NCI-H510A (cell line): ENCODE measurements around the gene ADGRB2.

Source experiments
- DNase-seq: peaks from one replicate; lab custom pipeline; 2025; lab: John Stamatoyannopoulos, UW

The ADGRB2 gene

GRCh38 chr1:31763671-31764311 is 349 bp downstream of the ADGRB2 start:
- no peak for DNase-seq

- peak; percentile 78 for DNase-seq
Observed at GRCh38 chr1:31762726-31763670, 1.1 kb downstream of the ADGRB2 start.

GRCh38 chr1:31762323-31762722 is 1.8 kb downstream of the ADGRB2 start:
- DNase-seq, result no peak

- DNase-seq, result no peak
Observed at GRCh38 chr1:31761883-31762282, 2.3 kb downstream of the ADGRB2 start.

GRCh38 chr1:31760471-31761470 is 3.4 kb downstream of the ADGRB2 start:
- DNase-seq, result no peak

- DNase-seq, result no peak
Observed at GRCh38 chr1:31759298-31760023, 4.7 kb downstream of the ADGRB2 start.

- DNase-seq, result no peak
Observed at GRCh38 chr1:31758823-31759222, 5.3 kb downstream of the ADGRB2 start.

- no peak for DNase-seq
Observed at GRCh38 chr1:31757989-31758388, 6.2 kb downstream of the ADGRB2 start.

- no peak for DNase-seq
Observed at GRCh38 chr1:31757204-31757679, 6.9 kb downstream of the ADGRB2 start.

- DNase-seq, result no peak
Observed at GRCh38 chr1:31756578-31756977, 7.6 kb downstream of the ADGRB2 start.

- no peak for DNase-seq
Observed at GRCh38 chr1:31755850-31756492, 8.2 kb downstream of the ADGRB2 start.

GRCh38 chr1:31755197-31755611 is 8.9 kb downstream of the ADGRB2 start:
- DNase-seq, result no peak

- DNase-seq, result no peak
Observed at GRCh38 chr1:31754397-31754796, 9.7 kb downstream of the ADGRB2 start.

GRCh38 chr1:31753707-31754349 is 10.3 kb downstream of the ADGRB2 start:
- DNase-seq, result peak; percentile 43

GRCh38 chr1:31752952-31753475 is 11.1 kb downstream of the ADGRB2 start:
- DNase-seq, result no peak

GRCh38 chr1:31752258-31752657 is 11.9 kb downstream of the ADGRB2 start:
- DNase-seq, result no peak

- DNase-seq, result no peak
Observed at GRCh38 chr1:31751822-31752241, 12.3 kb downstream of the ADGRB2 start.

- DNase-seq, result no peak
Observed at GRCh38 chr1:31750858-31751510, 13.2 kb downstream of the ADGRB2 start.
